ENCODE measurements around the gene SNX21.

Gene SNX21

GRCh38 chr20:45816951-45817350 is 16.6 kb upstream of the SNX21 start:
- H3K4me3 ChIP-seq (replicated peaks; ENCODE audit: low read depth, low read length) = no peak overlapping the region
- TF ChIP-seq CTCF (IDR thresholded peaks at IDR 0.05; ENCODE audit: low read depth, low read length, missing control alignments) = no peak
- DNase-seq (ENCODE audit: extremely low read depth, low read depth) = no peak

- no peak for TF ChIP-seq CTCF (IDR thresholded peaks at IDR 0.05; ENCODE audit: low read depth, low read length, missing control alignments)
- peak; percentile 67 for DNase-seq (ENCODE audit: extremely low read depth, low read depth)
- no peak overlapping the region for H3K4me3 ChIP-seq (replicated peaks; ENCODE audit: low read depth, low read length)
Measured at GRCh38 chr20:45817376-45818194, 16.0 kb upstream of the SNX21 start.

- no peak for DNase-seq (ENCODE audit: extremely low read depth, low read depth)
- no peak overlapping the region for H3K4me3 ChIP-seq (replicated peaks; ENCODE audit: low read depth, low read length)
- no peak for TF ChIP-seq CTCF (IDR thresholded peaks at IDR 0.05; ENCODE audit: low read depth, low read length, missing control alignments)
Measured at GRCh38 chr20:45818239-45818638, 15.4 kb upstream of the SNX21 start.

GRCh38 chr20:45819466-45819865 is 14.1 kb upstream of the SNX21 start:
- DNase-seq (ENCODE audit: extremely low read depth, low read depth) = no peak
- no peak overlapping the region for H3K4me3 ChIP-seq (replicated peaks; ENCODE audit: low read depth, low read length)
- TF ChIP-seq CTCF (IDR thresholded peaks at IDR 0.05; ENCODE audit: low read depth, low read length, missing control alignments) = no peak

- no peak for DNase-seq (ENCODE audit: extremely low read depth, low read depth)
- no peak for TF ChIP-seq CTCF (IDR thresholded peaks at IDR 0.05; ENCODE audit: low read depth, low read length, missing control alignments)
Measured at GRCh38 chr20:45821947-45822346, 11.7 kb upstream of the SNX21 start.

GRCh38 chr20:45822857-45823256 is 10.7 kb upstream of the SNX21 start:
- H3K4me3 ChIP-seq (replicated peaks; ENCODE audit: low read depth, low read length) = 0 out of 2 replicates have a peak overlapping the region, but pooled peaks have one; percentile 2
- no peak for TF ChIP-seq CTCF (IDR thresholded peaks at IDR 0.05; ENCODE audit: low read depth, low read length, missing control alignments)
- no peak for DNase-seq (ENCODE audit: extremely low read depth, low read depth)

More at GRCh38 chr20:45821947-45822346, 11.7 kb upstream of the SNX21 start:
- no peak overlapping the region for H3K4me3 ChIP-seq (replicated peaks; ENCODE audit: low read depth, low read length)
